Measurements from ENCODE around the gene CENPQ.

Gene CENPQ

GRCh38 chr6:49540614-49541013 lies 77.4 kb downstream of the CENPQ start:
- TF ChIP-seq CTCF (IDR thresholded peaks at IDR 0.05; ENCODE audit: control insufficient read depth, extremely low read depth, insufficient read depth) = no peak
- DNase-seq (ENCODE audit: low read depth) = no peak
- H3K4me3 ChIP-seq (ENCODE audit: low read depth, low read length) = no peak overlapping the region

- DNase-seq (ENCODE audit: low read depth) = no peak
- no peak for TF ChIP-seq CTCF (IDR thresholded peaks at IDR 0.05; ENCODE audit: control insufficient read depth, extremely low read depth, insufficient read depth)
- no peak overlapping the region for H3K4me3 ChIP-seq (ENCODE audit: low read depth, low read length)
Observed at GRCh38 chr6:49541210-49541724, 78.1 kb downstream of the CENPQ start.

- TF ChIP-seq CTCF (IDR thresholded peaks at IDR 0.05; ENCODE audit: control insufficient read depth, extremely low read depth, insufficient read depth) = no peak
- DNase-seq (ENCODE audit: low read depth) = peak; percentile 92
Observed at GRCh38 chr6:49541936-49542335, 78.8 kb downstream of the CENPQ start.

More at GRCh38 chr6:49541936-49542335, 78.8 kb downstream of the CENPQ start:
- H3K4me3 ChIP-seq (ENCODE audit: low read depth, low read length) = no peak overlapping the region
